Measurements from ENCODE around the gene ZNF565. TPM values are rescaled to one million over a fixed set of nuclear protein-coding genes. Genes with fewer than 3 reads are reported as not detected.

ZNF565 gene
- total and polyA plus RNA-seq, 10 of the 15 experiments (the other 5 are each of a cell fraction or from before 2014, with no cell fraction given): 0.72 to 2.2 (median 1.8) TPM

GRCh38 chr19:36259211-36259610 is 44.7 kb upstream of the ZNF565 start (continued):
- no peak for TF ChIP-seq MEF2A (IDR thresholded peaks at IDR 0.05; ENCODE audit: insufficient read depth, low read depth, low read length)
- no peak for TF ChIP-seq NR2F1 (conservative IDR thresholded peaks at IDR 0.05)
- TF ChIP-seq, protein P1, sequence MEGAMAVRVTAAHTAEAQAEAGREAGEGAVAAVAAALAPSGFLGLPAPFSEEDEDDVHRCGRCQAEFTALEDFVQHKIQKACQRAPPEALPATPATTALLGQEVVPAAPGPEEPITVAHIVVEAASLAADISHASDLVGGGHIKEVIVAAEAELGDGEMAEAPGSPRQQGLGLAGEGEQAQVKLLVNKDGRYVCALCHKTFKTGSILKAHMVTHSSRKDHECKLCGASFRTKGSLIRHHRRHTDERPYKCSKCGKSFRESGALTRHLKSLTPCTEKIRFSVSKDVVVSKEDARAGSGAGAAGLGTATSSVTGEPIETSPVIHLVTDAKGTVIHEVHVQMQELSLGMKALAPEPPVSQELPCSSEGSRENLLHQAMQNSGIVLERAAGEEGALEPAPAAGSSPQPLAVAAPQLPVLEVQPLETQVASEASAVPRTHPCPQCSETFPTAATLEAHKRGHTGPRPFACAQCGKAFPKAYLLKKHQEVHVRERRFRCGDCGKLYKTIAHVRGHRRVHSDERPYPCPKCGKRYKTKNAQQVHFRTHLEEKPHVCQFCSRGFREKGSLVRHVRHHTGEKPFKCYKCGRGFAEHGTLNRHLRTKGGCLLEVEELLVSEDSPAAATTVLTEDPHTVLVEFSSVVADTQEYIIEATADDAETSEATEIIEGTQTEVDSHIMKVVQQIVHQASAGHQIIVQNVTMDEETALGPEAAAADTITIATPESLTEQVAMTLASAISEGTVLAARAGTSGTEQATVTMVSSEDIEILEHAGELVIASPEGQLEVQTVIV (IDR thresholded peaks at IDR 0.05; ENCODE audit: borderline replicate concordance, partially characterized antibody): no peak

GRCh38 chr19:36258028-36258875 is 43.8 kb upstream of the ZNF565 start:
- Histone ChIP-seq H2AFZ (ENCODE audit: control insufficient read depth, low read depth, low read length) (no peak overlapping the region), H3K27ac (ENCODE audit: control insufficient read depth, insufficient read depth) (no peak overlapping the region), H3K79me2 (ENCODE audit: control insufficient read depth, insufficient read depth, low read length) (no peaks in the 10 kb centered on the region), H3K36me3 (ENCODE audit: control insufficient read depth in 2 of 2, insufficient read depth in 2 of 2, low read length in 1 of 2) (no peaks in the 10 kb centered on the region), H3K4me3 (no peak overlapping the region), H3K4me1 (ENCODE audit: control insufficient read depth, insufficient read depth, low read length) (no peaks in the 10 kb centered on the region), H3K9ac (ENCODE audit: control insufficient read depth, insufficient read depth, low read length) (no peak overlapping the region), H4K20me1 (ENCODE audit: control insufficient read depth, insufficient read depth) (no peaks in the 10 kb centered on the region), H3K9me3 (replicated peaks; ENCODE audit: control insufficient read depth, insufficient read depth, low read length) (no peaks in the 10 kb centered on the region; the same call in 2 of the 3 replicates), H3K4me2 (ENCODE audit: control insufficient read depth, insufficient read depth) (no peak overlapping the region), H3K27me3 (replicated peaks in 1 of 2; ENCODE audit: control insufficient read depth in 2 of 2, insufficient read depth in 2 of 2, low read length in 1 of 2) (no peaks in the 10 kb centered on the region)
- DNase-seq (ENCODE audit: low read depth, low spot score) (no peak), FAIRE-seq (no peak), ATAC-seq (no peak)
- CTCF ChIA-PET: no interaction called here
- 56% methylated on average over 29 of the region's 29 CpGs for WGBS (ENCODE audit: insufficient coverage, insufficient replicate concordance, low lambda C conversion rate, missing lambda C conversion rate)
- POLR2A ChIA-PET: no interaction called here
- in situ Hi-C loops (cut with MboI): no loop called here
- SMC1A ChIA-PET (ENCODE audit: uncharacterized antibody, unreplicated experiment): no interaction called here
- intact Hi-C loops (cut with micrococcal nuclease; ENCODE audit: unreplicated experiment): no loop called here
- BruUV-seq (replicated peaks): no TSS peak
- RAD21 ChIA-PET (ENCODE audit: unreplicated experiment): no interaction called here
- TF ChIP-seq NKRF (conservative IDR thresholded peaks at IDR 0.05) (no peak), PML (IDR thresholded peaks at IDR 0.05; ENCODE audit: low read length) (no peak), DPF2 (IDR thresholded peaks at IDR 0.05) (no peak), GABPA (IDR thresholded peaks at IDR 0.05; ENCODE audit: low read depth) (no peak), ZBTB33 (IDR thresholded peaks at IDR 0.05) (no peak), RBBP5 (conservative IDR thresholded peaks at IDR 0.05) (no peak), PKNOX1 (IDR thresholded peaks at IDR 0.05) (no peak)
